ENCODE measurements around the gene CEACAM19.
"Not testable (repeated sequence)": the region's sequence is repeated elsewhere in the genome, so short reads cannot be mapped to it uniquely, and the experiment has no call there.

Gene CEACAM19

GRCh38 chr19:44701228-44701627 is 29.9 kb downstream of the CEACAM19 start:
- no peak for DNase-seq (ENCODE audit: low read depth in 2 of 2)

GRCh38 chr19:44702551-44703176 is 31.4 kb downstream of the CEACAM19 start:
- no peak for DNase-seq (ENCODE audit: low read depth in 2 of 2)

- DNase-seq (ENCODE audit: low read depth in 2 of 2) = no peak
Observed at GRCh38 chr19:44703336-44704078, 32.2 kb downstream of the CEACAM19 start.

- no peak for DNase-seq (ENCODE audit: low read depth in 2 of 2)
Observed at GRCh38 chr19:44704982-44705381, 33.7 kb downstream of the CEACAM19 start.

- DNase-seq (ENCODE audit: low read depth in 2 of 2) = no peak
Observed at GRCh38 chr19:44705502-44706010, 34.3 kb downstream of the CEACAM19 start.

GRCh38 chr19:44706506-44707236 is 35.4 kb downstream of the CEACAM19 start:
- DNase-seq (ENCODE audit: low read depth in 2 of 2) = no peak

GRCh38 chr19:44707794-44708193 is 36.5 kb downstream of the CEACAM19 start:
- DNase-seq (ENCODE audit: low read depth in 2 of 2) = no peak

GRCh38 chr19:44708940-44709339 is 37.7 kb downstream of the CEACAM19 start:
- DNase-seq (ENCODE audit: low read depth in 2 of 2) = no peak

GRCh38 chr19:44709434-44710266 is 38.4 kb downstream of the CEACAM19 start:
- DNase-seq (ENCODE audit: low read depth in 2 of 2) = not testable (repeated sequence)

GRCh38 chr19:44710483-44710882 is 39.2 kb downstream of the CEACAM19 start:
- no peak for DNase-seq (ENCODE audit: low read depth in 2 of 2)

- no peak for DNase-seq (ENCODE audit: low read depth in 2 of 2)
Observed at GRCh38 chr19:44712864-44713515, 41.7 kb downstream of the CEACAM19 start.

GRCh38 chr19:44714597-44715169 is 43.4 kb downstream of the CEACAM19 start:
- no peak for DNase-seq (ENCODE audit: low read depth in 2 of 2)

- no peak for DNase-seq (ENCODE audit: low read depth in 2 of 2)
Observed at GRCh38 chr19:44717603-44718002, 46.3 kb downstream of the CEACAM19 start.

GRCh38 chr19:44718441-44719261 is 47.4 kb downstream of the CEACAM19 start:
- DNase-seq (ENCODE audit: low read depth in 2 of 2) = no peak

- no peak for DNase-seq (ENCODE audit: low read depth in 2 of 2)
Observed at GRCh38 chr19:44719262-44719701, 48.0 kb downstream of the CEACAM19 start.

- DNase-seq (ENCODE audit: low read depth in 2 of 2) = not testable (repeated sequence)
Observed at GRCh38 chr19:44720396-44720795, 49.1 kb downstream of the CEACAM19 start.

- no peak for DNase-seq (ENCODE audit: low read depth in 2 of 2)
Observed at GRCh38 chr19:44720945-44721344, 49.7 kb downstream of the CEACAM19 start.

- DNase-seq (ENCODE audit: low read depth in 2 of 2) = not testable (repeated sequence)
Observed at GRCh38 chr19:44721369-44721768, 50.1 kb downstream of the CEACAM19 start.
